Epithelial cell of esophagus (primary cell): ENCODE measurements around the gene TMEM132C.

Experiments used
- DNase-seq: peaks from one replicate; pipeline ENCODE4 v3.0.0; 2010; ENCODE audit warnings: low read depth
- H3K4me3 ChIP-seq: 2 replicates; pipeline ENCODE4 v1.5.1; 2011; ENCODE audit warnings: mild to moderate bottlenecking, low read length, control low read depth
- TF ChIP-seq, protein P1 (sequence below): IDR thresholded peaks from 2 replicates; pipeline ENCODE4 v1.5.1; 2011; ENCODE audit warnings: low read depth, mild to moderate bottlenecking, low read length, control low read depth, inconsistent platforms; ENCODE audit not compliant: insufficient read depth; ENCODE audit errors: missing control alignments

Gene TMEM132C

DNA sequence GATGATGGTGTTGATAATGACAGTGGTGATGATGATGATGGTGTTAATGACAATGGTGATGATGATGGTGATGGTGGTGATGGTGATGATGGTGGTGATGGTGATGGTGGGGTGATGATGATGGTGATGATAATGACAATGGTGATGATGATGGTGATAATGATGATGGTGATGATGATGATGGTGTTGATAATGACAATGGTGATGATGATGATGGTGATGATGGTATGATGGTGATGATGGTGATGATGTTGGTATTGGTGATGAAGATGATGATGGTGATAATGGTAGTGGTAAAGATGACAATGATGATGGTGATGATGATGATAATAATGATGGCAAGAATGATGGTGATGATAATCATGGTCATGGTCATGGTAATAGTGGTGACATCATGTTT, 372.1 kb downstream of the TMEM132C start:
- TF ChIP-seq, protein P1, sequence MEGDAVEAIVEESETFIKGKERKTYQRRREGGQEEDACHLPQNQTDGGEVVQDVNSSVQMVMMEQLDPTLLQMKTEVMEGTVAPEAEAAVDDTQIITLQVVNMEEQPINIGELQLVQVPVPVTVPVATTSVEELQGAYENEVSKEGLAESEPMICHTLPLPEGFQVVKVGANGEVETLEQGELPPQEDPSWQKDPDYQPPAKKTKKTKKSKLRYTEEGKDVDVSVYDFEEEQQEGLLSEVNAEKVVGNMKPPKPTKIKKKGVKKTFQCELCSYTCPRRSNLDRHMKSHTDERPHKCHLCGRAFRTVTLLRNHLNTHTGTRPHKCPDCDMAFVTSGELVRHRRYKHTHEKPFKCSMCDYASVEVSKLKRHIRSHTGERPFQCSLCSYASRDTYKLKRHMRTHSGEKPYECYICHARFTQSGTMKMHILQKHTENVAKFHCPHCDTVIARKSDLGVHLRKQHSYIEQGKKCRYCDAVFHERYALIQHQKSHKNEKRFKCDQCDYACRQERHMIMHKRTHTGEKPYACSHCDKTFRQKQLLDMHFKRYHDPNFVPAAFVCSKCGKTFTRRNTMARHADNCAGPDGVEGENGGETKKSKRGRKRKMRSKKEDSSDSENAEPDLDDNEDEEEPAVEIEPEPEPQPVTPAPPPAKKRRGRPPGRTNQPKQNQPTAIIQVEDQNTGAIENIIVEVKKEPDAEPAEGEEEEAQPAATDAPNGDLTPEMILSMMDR = no peak
- no peak overlapping the region for H3K4me3 ChIP-seq
- no peak for DNase-seq

DNA sequence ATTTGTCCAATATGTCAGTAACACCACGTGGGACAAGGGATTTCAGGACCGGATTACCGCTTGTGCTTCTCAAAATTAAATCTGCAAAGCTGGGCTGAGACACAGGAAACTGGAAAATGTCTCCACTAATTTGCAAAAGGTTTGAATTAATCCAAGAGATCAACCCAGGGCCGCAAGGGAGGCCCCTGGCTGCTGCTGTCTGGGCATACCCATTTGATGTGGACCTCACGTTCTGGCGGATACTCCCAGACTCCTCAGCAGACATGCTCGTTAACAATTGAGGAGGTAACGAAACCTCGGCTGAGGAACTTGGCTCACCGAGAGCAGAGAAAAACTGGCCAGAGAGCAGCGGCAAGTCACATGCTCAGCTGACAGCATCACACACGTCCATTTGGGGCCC, 376.2 kb downstream of the TMEM132C start:
- H3K4me3 ChIP-seq = no peak overlapping the region
- TF ChIP-seq, protein P1 = no peak
- DNase-seq = no peak

DNA sequence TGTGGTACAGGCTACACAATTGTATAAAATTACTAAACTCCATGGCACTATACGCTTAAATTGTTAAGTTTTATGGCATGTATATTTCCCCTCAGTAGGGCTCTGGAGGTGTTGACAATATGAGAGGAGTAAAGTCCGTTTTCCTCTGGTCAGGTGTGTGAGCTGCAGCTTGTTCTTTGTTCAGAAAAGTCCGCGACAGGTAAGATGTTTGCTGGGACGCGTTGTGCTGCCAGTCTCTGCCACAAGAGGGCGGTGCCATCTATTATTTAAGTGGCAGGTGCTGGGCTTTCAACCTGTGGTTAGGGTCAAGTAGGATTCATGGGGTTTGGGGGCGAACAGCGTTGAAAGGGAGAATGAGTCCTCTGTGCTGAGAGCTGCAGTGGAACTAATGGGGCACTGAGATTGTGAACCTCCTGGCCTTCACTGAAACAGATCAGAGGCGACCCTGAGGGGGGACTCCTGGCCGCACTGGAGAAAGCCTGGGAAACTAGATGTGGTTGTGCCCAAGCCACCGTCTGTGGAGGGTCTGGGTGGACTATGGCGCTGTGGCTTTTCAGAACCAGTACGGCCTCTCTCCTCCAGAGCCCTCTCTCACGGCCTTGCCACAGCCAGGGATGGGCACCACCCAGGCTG, 377.8 kb downstream of the TMEM132C start:
- TF ChIP-seq, protein P1 = peak; percentile 12
- peak; percentile 1 for DNase-seq
- H3K4me3 ChIP-seq = no peak overlapping the region

DNA sequence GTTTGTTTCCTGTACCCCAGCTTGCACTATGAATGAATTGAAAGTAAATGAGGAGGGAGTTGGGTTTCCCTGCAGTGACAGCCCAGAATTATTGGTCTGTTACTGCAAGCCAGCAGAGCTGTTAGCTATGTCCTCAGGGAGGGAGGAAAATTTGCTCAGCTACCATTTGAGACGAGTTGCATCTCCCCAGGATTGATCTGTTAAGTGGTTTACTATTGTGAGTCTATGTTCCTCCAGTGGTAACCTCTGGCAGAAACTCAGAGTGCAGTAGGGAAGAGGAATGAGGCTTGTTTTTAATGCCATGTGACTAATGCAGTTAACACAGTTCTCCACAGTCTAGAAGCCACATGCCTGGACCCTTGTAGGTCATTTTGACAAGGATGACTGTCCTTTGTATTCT, 382.9 kb downstream of the TMEM132C start:
- H3K4me3 ChIP-seq = no peak overlapping the region
- TF ChIP-seq, protein P1 = no peak
- no peak for DNase-seq

DNA sequence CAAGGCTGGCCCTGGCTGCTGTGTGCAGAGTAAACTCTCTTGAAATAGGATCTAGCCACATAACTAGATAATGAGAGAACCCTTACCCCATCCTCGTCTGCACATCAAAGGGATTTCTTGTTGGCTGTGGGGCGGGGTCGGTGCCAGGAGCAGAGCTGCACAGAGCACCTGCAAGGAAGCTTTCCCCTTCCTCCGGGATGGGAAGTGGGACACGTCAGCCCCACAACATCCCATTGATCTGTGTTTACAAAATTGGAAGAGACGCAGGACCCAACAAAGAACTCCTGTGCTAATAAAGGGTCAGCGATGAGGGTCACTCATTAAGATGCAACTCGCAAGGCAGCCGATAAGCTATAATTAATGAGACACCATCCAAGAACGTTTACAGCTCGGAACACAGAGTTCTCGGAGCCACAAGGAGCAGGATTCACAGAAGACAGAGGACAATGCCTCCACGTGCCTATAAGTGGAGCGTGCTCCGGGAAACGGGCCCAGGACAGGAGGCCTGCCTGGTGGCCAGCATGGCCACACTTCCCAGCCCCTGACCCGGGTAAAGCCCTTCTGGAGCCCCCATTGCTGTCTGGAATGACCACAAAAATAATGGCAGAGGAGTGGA, 385.3 kb downstream of the TMEM132C start:
- no peak for DNase-seq
- no peak overlapping the region for H3K4me3 ChIP-seq
- TF ChIP-seq, protein P1 = no peak

DNA sequence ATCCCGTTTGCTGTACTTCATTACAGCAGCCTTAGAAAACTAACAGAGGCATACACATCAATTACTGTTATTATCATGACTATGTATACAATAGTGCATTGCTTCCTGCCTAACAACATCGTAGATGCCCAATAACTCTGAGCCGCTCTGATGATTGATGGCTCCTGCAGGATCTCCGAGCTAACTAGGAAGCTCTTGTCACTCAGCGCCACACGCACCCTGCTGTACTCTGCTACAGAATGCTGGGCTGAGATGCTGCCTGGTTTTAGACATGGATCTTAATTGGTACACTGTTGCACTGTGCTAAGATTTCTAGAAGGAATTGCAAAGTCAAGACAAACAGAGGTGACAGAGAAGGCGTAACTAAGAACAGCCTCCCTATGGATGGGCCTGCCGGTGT, 387.5 kb downstream of the TMEM132C start:
- no peak for DNase-seq
- TF ChIP-seq, protein P1 = no peak
- H3K4me3 ChIP-seq = no peak overlapping the region

DNA sequence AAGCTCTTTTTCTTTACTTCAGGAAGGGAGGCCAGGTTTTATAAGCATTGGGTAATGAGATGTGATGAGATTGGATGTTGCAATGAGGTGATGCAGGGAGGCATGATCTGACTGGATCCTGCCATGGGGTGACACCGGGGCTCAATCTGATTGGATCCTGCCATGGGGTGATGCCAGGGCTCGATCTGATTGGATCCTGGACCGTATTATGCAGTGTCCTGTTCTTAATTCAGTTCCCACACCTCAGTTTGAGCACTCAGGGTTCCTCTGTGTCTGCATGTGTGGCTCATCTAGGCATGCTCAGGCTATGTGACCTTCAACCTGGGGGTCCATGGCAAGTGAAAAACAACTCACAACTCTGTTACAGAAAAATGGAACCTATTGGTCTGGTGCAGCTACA, 390.4 kb downstream of the TMEM132C start:
- H3K4me3 ChIP-seq = no peak overlapping the region
- DNase-seq = no peak
- TF ChIP-seq, protein P1 = no peak
